Lower leg skin (tissue), 4 donors: ENCODE measurements around the gene C1orf185. TPM values are rescaled to one million over a fixed set of nuclear protein-coding genes. Genes with fewer than 3 reads are reported as not detected.
"Not testable (repeated sequence)": the region's sequence is repeated elsewhere in the genome, so short reads cannot be mapped to it uniquely, and the experiment has no call there.

Experiments used
- DNase-seq, 2 donors: peaks; one replicate each; pipeline ENCODE4 v3.0.0-alpha.2; 2019; ENCODE audit warnings: low spot score in 2 of 2
- H3K4me3 ChIP-seq: fragments of 200-600 bp; sonication (generic); 2 replicates; pipeline ENCODE4 v1.5.1; 2017; ENCODE audit warnings: mild to moderate bottlenecking, low read depth; ENCODE audit not compliant: poor library complexity, severe bottlenecking
- CTCF ChIP-seq, 3 donors: fragments of 450-650 bp; IDR thresholded peaks; one replicate each; pipeline ENCODE4 v1.5.1; 2016; ENCODE audit warnings: antibody characterized with exemption in 3 of 3, mild to moderate bottlenecking in 3 of 3, moderate library complexity in 2 of 3
- POLR2A ChIP-seq, 2 donors: fragments of 450-650 bp; IDR thresholded peaks; one replicate each; pipeline ENCODE4 v1.6.1; 2016 to 2017; ENCODE audit warnings: antibody characterized with exemption in 2 of 2, mild to moderate bottlenecking in 1 of 2, moderate library complexity in 1 of 2
- WGBS, 2 donors: methylation state at CpG; one replicate each; pipeline ENCODE4 v1.1.5; 2018; 5-methylcytosine and 5-hydroxymethylcytosine counted together
- intact Hi-C: fragments of 100-400 bp; cut with DNase I; formaldehyde crosslinking; loops from one replicate; pipeline ENCODE4 v1.15.0; 2023; ENCODE audit warnings: low total_unique reads
- total RNA-seq, 4 donors: library from RNA; depleted of rRNA; stranded (reverse); fragments of >200 nt; gene quantifications; one replicate each; pipeline ENCODE4 v1.1.0, GENCODE V29; 2016

The C1orf185 gene
- total RNA-seq, 4 donors from 2014 or later = not detected

- TF ChIP-seq CTCF (IDR thresholded peaks at IDR 0.05) (no peak), POLR2A (IDR thresholded peaks at IDR 0.05) (no peak)
- no peak for DNase-seq
- 28 to 35% methylated on average over 2 of the region's 2 CpGs for WGBS, 2 donors
- intact Hi-C loops = no loop called here
- H3K4me3 ChIP-seq = no peak overlapping the region
These were observed 73.2 kb downstream of the C1orf185 start for GRCh38 chr1:51175278-51175677.

GRCh38 chr1:51177988-51178387 is 76.0 kb downstream of the C1orf185 start:
- DNase-seq, H3K4me3 ChIP-seq, intact Hi-C loops: not testable (repeated sequence)
- WGBS, 2 donors = 88 to 94% methylated on average over 6 of the region's 6 CpGs

- no peak for TF ChIP-seq CTCF (IDR thresholded peaks at IDR 0.05)
- TF ChIP-seq POLR2A (IDR thresholded peaks at IDR 0.05) = no peak
- no peak overlapping the region for H3K4me3 ChIP-seq
- no peak for DNase-seq
- intact Hi-C loops = no loop called here
These were observed 86.2 kb downstream of the C1orf185 start for GRCh38 chr1:51188230-51188629.

GRCh38 chr1:51189421-51190073 is 87.5 kb downstream of the C1orf185 start:
- TF ChIP-seq CTCF (IDR thresholded peaks at IDR 0.05) (no peak), POLR2A (IDR thresholded peaks at IDR 0.05) (no peak)
- no peak overlapping the region for H3K4me3 ChIP-seq
- WGBS, 2 donors = 52 to 54% methylated on average over 2 of the region's 2 CpGs
- peak in 1 of 2 donors; percentile 17 for DNase-seq
- intact Hi-C loops = loop anchor here (10.0 kb wide), 1 partner anchor 415 kb away; no protein-coding TSS in a partner anchor

GRCh38 chr1:51190961-51191360 is 88.9 kb downstream of the C1orf185 start:
- WGBS, 2 donors = 58 to 68% methylated on average over 1 of the region's 1 CpG
- no peak overlapping the region for H3K4me3 ChIP-seq
- TF ChIP-seq CTCF (IDR thresholded peaks at IDR 0.05) = no peak
- no peak for TF ChIP-seq POLR2A (IDR thresholded peaks at IDR 0.05)
- intact Hi-C loops = loop anchor here (10.0 kb wide), 1 partner anchor 416 kb away; no protein-coding TSS in a partner anchor
- no peak for DNase-seq

GRCh38 chr1:51192213-51192843 is 90.3 kb downstream of the C1orf185 start:
- TF ChIP-seq POLR2A (IDR thresholded peaks at IDR 0.05) (no peak), CTCF (IDR thresholded peaks at IDR 0.05) (no peak)
- peak; percentile 56 to 87 for DNase-seq
- no peak overlapping the region for H3K4me3 ChIP-seq
- intact Hi-C loops = loop anchor here (10.0 kb wide), 1 partner anchor 418 kb away; no protein-coding TSS in a partner anchor
- 49 to 56% methylated on average over 3 of the region's 3 CpGs for WGBS, 2 donors
